Memory B cell (primary cell): ENCODE measurements around the gene MAGI2.
"Not testable (repeated sequence)": the region's sequence is repeated elsewhere in the genome, so short reads cannot be mapped to it uniquely, and the experiment has no call there.

Source experiments
- ATAC-seq: fragments of 150-1000 bp; cut with Tn5 transposase; 2 replicates; pipeline ENCODE4 v1.10.0; 2021; ENCODE audit warnings: low read depth, mild to moderate bottlenecking, moderate library complexity
- DNase-seq, 2 donors: peaks; one replicate each; pipeline ENCODE4 v3.0.0; 2022; ENCODE audit warnings: low spot score in 2 of 2
- H3K27ac Mint-ChIP-seq: one replicate; pipeline ENCODE4 v1.8.0; 2022; ENCODE audit warnings: mild to moderate bottlenecking, moderate library complexity, mixed read lengths
- H3K27me3 Mint-ChIP-seq: one replicate; pipeline ENCODE4 v1.8.0; 2022; ENCODE audit warnings: mixed read lengths
- H3K36me3 Mint-ChIP-seq: one replicate; pipeline ENCODE4 v1.8.0; 2022; ENCODE audit warnings: mild to moderate bottlenecking, mixed read lengths
- H3K4me1 Mint-ChIP-seq: one replicate; pipeline ENCODE4 v1.8.0; 2022; ENCODE audit warnings: mixed read lengths
- H3K4me3 Mint-ChIP-seq: one replicate; pipeline ENCODE4 v1.8.0; 2022; ENCODE audit warnings: mild to moderate bottlenecking, moderate library complexity, mixed read lengths
- H3K9me3 Mint-ChIP-seq: one replicate; pipeline ENCODE4 v1.8.0; 2022; ENCODE audit warnings: mixed read lengths

The MAGI2 gene

GRCh38 chr7:78350391-78350790 lies 1103.1 kb downstream of the MAGI2 start:
- DNase-seq (no peak), ATAC-seq (no peak)
- no peaks in the 10 kb centered on the region for H3K4me1 Mint-ChIP-seq
- H3K4me3 Mint-ChIP-seq, result no peak overlapping the region
- H3K36me3 Mint-ChIP-seq, result no peaks in the 10 kb centered on the region
- H3K9me3 Mint-ChIP-seq, result no peaks in the 10 kb centered on the region
- H3K27me3 Mint-ChIP-seq, result peaks cover 1% of the 10 kb centered on the region
- no peak overlapping the region for H3K27ac Mint-ChIP-seq

- Mint-ChIP-seq H3K27ac (no peak overlapping the region), H3K27me3 (peaks cover 1% of the 10 kb centered on the region), H3K9me3 (no peaks in the 10 kb centered on the region), H3K4me1 (no peaks in the 10 kb centered on the region), H3K4me3 (no peak overlapping the region), H3K36me3 (no peaks in the 10 kb centered on the region)
- no peak for DNase-seq
- ATAC-seq, result no peak
Observed at GRCh38 chr7:78346827-78347226, 1106.6 kb downstream of the MAGI2 start.

- no peak for DNase-seq
- Mint-ChIP-seq H3K4me3 (no peak overlapping the region), H3K27ac (no peak overlapping the region), H3K4me1 (no peaks in the 10 kb centered on the region), H3K9me3 (no peaks in the 10 kb centered on the region), H3K27me3 (peaks cover 1% of the 10 kb centered on the region), H3K36me3 (no peaks in the 10 kb centered on the region)
- ATAC-seq, result no peak
Observed at GRCh38 chr7:78345979-78346378, 1107.5 kb downstream of the MAGI2 start.

GRCh38 chr7:78345293-78345911 lies 1108.1 kb downstream of the MAGI2 start:
- no peaks in the 10 kb centered on the region for H3K4me1 Mint-ChIP-seq
- ATAC-seq (no peak), DNase-seq (no peak)
- H3K27ac Mint-ChIP-seq, result no peak overlapping the region
- peaks cover 1% of the 10 kb centered on the region for H3K27me3 Mint-ChIP-seq
- no peaks in the 10 kb centered on the region for H3K9me3 Mint-ChIP-seq
- no peak overlapping the region for H3K4me3 Mint-ChIP-seq
- H3K36me3 Mint-ChIP-seq, result no peaks in the 10 kb centered on the region

GRCh38 chr7:78334426-78334825 lies 1119.0 kb downstream of the MAGI2 start:
- Mint-ChIP-seq H3K4me3 (no peak overlapping the region), H3K27ac (no peak overlapping the region), H3K4me1 (no peaks in the 10 kb centered on the region), H3K36me3 (no peaks in the 10 kb centered on the region), H3K27me3 (peaks cover 2% of the 10 kb centered on the region), H3K9me3 (no peaks in the 10 kb centered on the region)
- DNase-seq (no peak), ATAC-seq (no peak)

GRCh38 chr7:78333530-78334425 lies 1119.7 kb downstream of the MAGI2 start:
- Mint-ChIP-seq H3K9me3 (no peaks in the 10 kb centered on the region), H3K27me3 (peaks cover 2% of the 10 kb centered on the region), H3K36me3 (no peaks in the 10 kb centered on the region), H3K4me1 (no peaks in the 10 kb centered on the region), H3K27ac (no peak overlapping the region), H3K4me3 (no peak overlapping the region)
- ATAC-seq (no peak), DNase-seq (no peak)

- H3K27ac Mint-ChIP-seq, result no peak overlapping the region
- no peaks in the 10 kb centered on the region for H3K9me3 Mint-ChIP-seq
- H3K36me3 Mint-ChIP-seq, result no peaks in the 10 kb centered on the region
- ATAC-seq (no peak), DNase-seq (no peak)
- no peak overlapping the region for H3K4me3 Mint-ChIP-seq
- H3K4me1 Mint-ChIP-seq, result no peaks in the 10 kb centered on the region
- H3K27me3 Mint-ChIP-seq, result no peaks in the 10 kb centered on the region
Observed at GRCh38 chr7:78329001-78329655, 1124.3 kb downstream of the MAGI2 start.

GRCh38 chr7:78327718-78328117 lies 1125.7 kb downstream of the MAGI2 start:
- Mint-ChIP-seq H3K4me3 (no peak overlapping the region), H3K9me3 (no peaks in the 10 kb centered on the region), H3K4me1 (no peaks in the 10 kb centered on the region), H3K27ac (no peak overlapping the region), H3K36me3 (no peaks in the 10 kb centered on the region), H3K27me3 (no peaks in the 10 kb centered on the region)
- no peak for DNase-seq
- no peak for ATAC-seq

GRCh38 chr7:78326876-78327275 lies 1126.6 kb downstream of the MAGI2 start:
- Mint-ChIP-seq H3K4me3 (no peak overlapping the region), H3K36me3 (no peaks in the 10 kb centered on the region), H3K27ac (no peak overlapping the region), H3K9me3 (no peaks in the 10 kb centered on the region), H3K27me3 (no peaks in the 10 kb centered on the region), H3K4me1 (no peaks in the 10 kb centered on the region)
- ATAC-seq (no peak), DNase-seq (no peak)

GRCh38 chr7:78326189-78326588 lies 1127.3 kb downstream of the MAGI2 start:
- Mint-ChIP-seq H3K27ac (no peak overlapping the region), H3K36me3 (no peaks in the 10 kb centered on the region), H3K4me1 (no peaks in the 10 kb centered on the region), H3K27me3 (no peaks in the 10 kb centered on the region), H3K4me3 (no peak overlapping the region), H3K9me3 (no peaks in the 10 kb centered on the region)
- no peak for ATAC-seq
- no peak for DNase-seq

- Mint-ChIP-seq H3K4me1 (no peaks in the 10 kb centered on the region), H3K4me3 (no peak overlapping the region), H3K27ac (no peak overlapping the region), H3K27me3 (peaks cover under 1% of the 10 kb centered on the region), H3K36me3 (no peaks in the 10 kb centered on the region), H3K9me3 (peaks cover 3% of the 10 kb centered on the region)
- ATAC-seq (no peak), DNase-seq (no peak)
Observed at GRCh38 chr7:78323118-78323517, 1130.3 kb downstream of the MAGI2 start.

- not testable (repeated sequence) for H3K4me1 Mint-ChIP-seq, H3K27me3 Mint-ChIP-seq, H3K4me3 Mint-ChIP-seq, H3K27ac Mint-ChIP-seq, DNase-seq, H3K36me3 Mint-ChIP-seq, H3K9me3 Mint-ChIP-seq, ATAC-seq
Observed at GRCh38 chr7:78322231-78322630, 1131.2 kb downstream of the MAGI2 start.

GRCh38 chr7:78317371-78317770 lies 1136.1 kb downstream of the MAGI2 start:
- no peaks in the 10 kb centered on the region for H3K36me3 Mint-ChIP-seq
- ATAC-seq, result no peak
- no peak for DNase-seq
- no peak overlapping the region for H3K27ac Mint-ChIP-seq
- H3K4me1 Mint-ChIP-seq, result no peaks in the 10 kb centered on the region
- H3K4me3 Mint-ChIP-seq, result no peak overlapping the region
- H3K9me3 Mint-ChIP-seq, result peaks cover 3% of the 10 kb centered on the region
- H3K27me3 Mint-ChIP-seq, result peaks cover 2% of the 10 kb centered on the region

- peaks cover 2% of the 10 kb centered on the region for H3K27me3 Mint-ChIP-seq
- ATAC-seq (no peak), DNase-seq (no peak)
- H3K4me1 Mint-ChIP-seq, result no peaks in the 10 kb centered on the region
- no peak overlapping the region for H3K27ac Mint-ChIP-seq
- H3K4me3 Mint-ChIP-seq, result no peak overlapping the region
- peaks cover 3% of the 10 kb centered on the region for H3K9me3 Mint-ChIP-seq
- H3K36me3 Mint-ChIP-seq, result no peaks in the 10 kb centered on the region
Observed at GRCh38 chr7:78316110-78316509, 1137.4 kb downstream of the MAGI2 start.
